Measurements from ENCODE around the gene TEX38. TPM values are rescaled to one million over a fixed set of nuclear protein-coding genes. Genes with fewer than 3 reads are reported as not detected.

Gene TEX38
- total RNA-seq, 1 experiment from 2014 or later, result 0.47 TPM

- ChIA-PET POLR2A (no interaction called here), RAD21 (ENCODE audit: low non-redundant PET in 1 of 2, low total read pairs in 2 of 2, uncharacterized antibody in 2 of 2, unreplicated experiment in 2 of 2) (no interaction called here), CTCF (no interaction called here)
- Histone ChIP-seq H3K79me2 (ENCODE audit: insufficient read depth, low read length) (no peaks in the 10 kb centered on the region), H3K9me3 (ENCODE audit: control insufficient read depth in 1 of 2, insufficient read depth in 1 of 2, low read depth in 1 of 2, low read length in 2 of 2) (no peaks in the 10 kb centered on the region), H3K27me3 (ENCODE audit: insufficient read depth, low read length) (no peaks in the 10 kb centered on the region), H3K27ac (ENCODE audit: low read depth, low read length) (no peak overlapping the region), H3K4me1 (ENCODE audit: control insufficient read depth in 1 of 2, insufficient read depth in 2 of 2, low read length in 2 of 2) (no peaks in the 10 kb centered on the region), H3K9me2 (ENCODE audit: insufficient read depth) (no peaks in the 10 kb centered on the region), H3K36me3 (ENCODE audit: control insufficient read depth in 1 of 2, insufficient read depth in 2 of 2, low read length in 2 of 2) (peaks cover 10 to 12% of the 10 kb centered on the region in 2 experiments; a peak in 3 of 4 replicates), H4K20me1 (ENCODE audit: insufficient read depth) (no peaks in the 10 kb centered on the region), H3K4me3 (replicated peaks in 1 of 2; ENCODE audit: low read depth in 1 of 2, low read length in 2 of 2) (no peak overlapping the region), H3K4me2 (ENCODE audit: low read length) (no peak overlapping the region), H3K9ac (ENCODE audit: low read length) (no peak overlapping the region), H2AFZ (ENCODE audit: low read depth, low read length, poor library complexity, severe bottlenecking) (no peak overlapping the region)
- intact Hi-C loops (cut with micrococcal nuclease), result no loop called here
- BruUV-seq (replicated peaks), result no TSS peak
- DNase-seq (ENCODE audit: low read depth, low spot score) (no peak), ATAC-seq (no peak)
- TF ChIP-seq CEBPB (IDR thresholded peaks at IDR 0.05; ENCODE audit: low read depth) (no peak), TCF7L2 (IDR thresholded peaks at IDR 0.05; ENCODE audit: borderline replicate concordance, extremely low read depth, insufficient read depth, insufficient read length) (no peak), ELF1 (IDR thresholded peaks at IDR 0.05; ENCODE audit: borderline replicate concordance, low read depth) (no peak), YY1 (IDR thresholded peaks at IDR 0.05; ENCODE audit: extremely low read depth, insufficient replicate concordance, low read depth, low read length) (no peak), ZBTB33 (IDR thresholded peaks at IDR 0.05; ENCODE audit: extremely low read depth, insufficient replicate concordance, low read length) (no peak), SIN3A (IDR thresholded peaks at IDR 0.05; ENCODE audit: low read depth) (no peak), JUND (IDR thresholded peaks at IDR 0.05) (no peak), ZNF274 (IDR thresholded peaks at IDR 0.05; ENCODE audit: low read depth, low read length) (no peak), CBX3 (IDR thresholded peaks at IDR 0.05; ENCODE audit: low read depth) (no peak), ZFX (IDR thresholded peaks at IDR 0.05) (no peak), POLR2A (IDR thresholded peaks at IDR 0.05; ENCODE audit: borderline replicate concordance, extremely low read depth, insufficient read depth, insufficient read length) (no peak), CTCF (IDR thresholded peaks at IDR 0.05 in 2 of 3, conservative IDR thresholded peaks at IDR 0.05 in 1 of 3; ENCODE audit: borderline replicate concordance in 1 of 3, insufficient read depth in 1 of 3, low read depth in 2 of 3, low read length in 2 of 3) (no peak), FOSL1 (IDR thresholded peaks at IDR 0.05; ENCODE audit: low read depth) (no peak)
- TF ChIP-seq, protein P1, sequence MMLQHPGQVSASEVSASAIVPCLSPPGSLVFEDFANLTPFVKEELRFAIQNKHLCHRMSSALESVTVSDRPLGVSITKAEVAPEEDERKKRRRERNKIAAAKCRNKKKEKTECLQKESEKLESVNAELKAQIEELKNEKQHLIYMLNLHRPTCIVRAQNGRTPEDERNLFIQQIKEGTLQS (IDR thresholded peaks at IDR 0.05), result no peak
- TF ChIP-seq, protein P2, sequence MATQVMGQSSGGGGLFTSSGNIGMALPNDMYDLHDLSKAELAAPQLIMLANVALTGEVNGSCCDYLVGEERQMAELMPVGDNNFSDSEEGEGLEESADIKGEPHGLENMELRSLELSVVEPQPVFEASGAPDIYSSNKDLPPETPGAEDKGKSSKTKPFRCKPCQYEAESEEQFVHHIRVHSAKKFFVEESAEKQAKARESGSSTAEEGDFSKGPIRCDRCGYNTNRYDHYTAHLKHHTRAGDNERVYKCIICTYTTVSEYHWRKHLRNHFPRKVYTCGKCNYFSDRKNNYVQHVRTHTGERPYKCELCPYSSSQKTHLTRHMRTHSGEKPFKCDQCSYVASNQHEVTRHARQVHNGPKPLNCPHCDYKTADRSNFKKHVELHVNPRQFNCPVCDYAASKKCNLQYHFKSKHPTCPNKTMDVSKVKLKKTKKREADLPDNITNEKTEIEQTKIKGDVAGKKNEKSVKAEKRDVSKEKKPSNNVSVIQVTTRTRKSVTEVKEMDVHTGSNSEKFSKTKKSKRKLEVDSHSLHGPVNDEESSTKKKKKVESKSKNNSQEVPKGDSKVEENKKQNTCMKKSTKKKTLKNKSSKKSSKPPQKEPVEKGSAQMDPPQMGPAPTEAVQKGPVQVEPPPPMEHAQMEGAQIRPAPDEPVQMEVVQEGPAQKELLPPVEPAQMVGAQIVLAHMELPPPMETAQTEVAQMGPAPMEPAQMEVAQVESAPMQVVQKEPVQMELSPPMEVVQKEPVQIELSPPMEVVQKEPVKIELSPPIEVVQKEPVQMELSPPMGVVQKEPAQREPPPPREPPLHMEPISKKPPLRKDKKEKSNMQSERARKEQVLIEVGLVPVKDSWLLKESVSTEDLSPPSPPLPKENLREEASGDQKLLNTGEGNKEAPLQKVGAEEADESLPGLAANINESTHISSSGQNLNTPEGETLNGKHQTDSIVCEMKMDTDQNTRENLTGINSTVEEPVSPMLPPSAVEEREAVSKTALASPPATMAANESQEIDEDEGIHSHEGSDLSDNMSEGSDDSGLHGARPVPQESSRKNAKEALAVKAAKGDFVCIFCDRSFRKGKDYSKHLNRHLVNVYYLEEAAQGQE (IDR thresholded peaks at IDR 0.05; ENCODE audit: low read depth), result no peak
Measured at GRCh38 chr1:46657775-46658174, 13.9 kb upstream of the TEX38 start.
